Measurements from ENCODE around the gene MALSU1. TPM values are rescaled to one million over a fixed set of nuclear protein-coding genes. Genes with fewer than 3 reads are reported as not detected.

Gene MALSU1
- polyA plus RNA-seq, 1 of the 3 experiments (the other 2 are of a cell fraction): 102 TPM

DNA sequence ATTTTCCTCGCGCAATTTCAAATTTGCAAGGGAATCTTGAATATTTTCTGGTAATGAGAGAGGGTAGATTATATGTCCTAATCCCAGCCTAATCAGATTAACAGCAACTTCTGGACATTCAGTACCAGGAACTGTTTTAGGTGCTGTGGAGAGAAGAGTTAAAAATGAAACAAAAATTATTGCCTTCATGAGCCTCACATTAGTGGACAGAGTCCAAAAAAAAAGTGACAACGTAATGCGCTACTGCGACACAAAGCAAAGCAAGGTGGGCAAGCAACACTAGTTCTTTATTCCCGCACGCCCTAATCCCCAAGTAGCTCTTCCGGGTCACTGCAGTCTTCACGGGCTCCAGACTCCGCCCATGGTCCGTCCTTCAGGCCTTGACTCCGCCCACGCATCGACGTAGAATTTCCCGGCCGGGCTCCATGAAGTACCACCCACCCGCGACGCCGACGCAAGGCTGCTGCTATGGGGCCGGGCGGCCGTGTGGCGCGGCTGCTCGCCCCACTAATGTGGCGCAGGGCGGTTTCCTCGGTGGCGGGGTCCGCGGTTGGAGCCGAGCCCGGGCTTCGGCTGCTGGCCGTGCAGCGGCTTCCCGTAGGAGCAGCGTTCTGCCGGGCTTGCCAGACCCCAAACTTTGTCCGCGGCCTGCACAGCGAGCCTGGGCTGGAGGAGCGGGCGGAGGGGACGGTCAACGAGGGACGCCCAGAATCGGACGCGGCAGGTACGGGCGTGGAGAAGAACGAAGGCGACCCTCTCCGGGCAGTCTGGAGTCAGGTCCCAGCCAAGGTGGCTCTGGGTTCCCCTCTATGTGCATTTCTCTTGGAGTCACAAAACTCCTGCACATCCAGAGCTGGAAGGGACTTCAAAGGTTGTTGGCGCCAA, at the start of gene MALSU1 (continued):
- no peak for TF ChIP-seq RCOR1 (IDR thresholded peaks at IDR 0.05; ENCODE audit: low read length)
- TF ChIP-seq SMC3 (IDR thresholded peaks at IDR 0.05; ENCODE audit: low read depth, low read length): no peak
- TF ChIP-seq, protein P1, sequence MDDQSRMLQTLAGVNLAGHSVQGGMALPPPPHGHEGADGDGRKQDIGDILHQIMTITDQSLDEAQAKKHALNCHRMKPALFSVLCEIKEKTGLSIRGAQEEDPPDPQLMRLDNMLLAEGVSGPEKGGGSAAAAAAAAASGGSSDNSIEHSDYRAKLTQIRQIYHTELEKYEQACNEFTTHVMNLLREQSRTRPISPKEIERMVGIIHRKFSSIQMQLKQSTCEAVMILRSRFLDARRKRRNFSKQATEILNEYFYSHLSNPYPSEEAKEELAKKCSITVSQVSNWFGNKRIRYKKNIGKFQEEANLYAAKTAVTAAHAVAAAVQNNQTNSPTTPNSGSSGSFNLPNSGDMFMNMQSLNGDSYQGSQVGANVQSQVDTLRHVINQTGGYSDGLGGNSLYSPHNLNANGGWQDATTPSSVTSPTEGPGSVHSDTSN (IDR thresholded peaks at IDR 0.05): peak; percentile 61
- peak; percentile 85 for TF ChIP-seq GABPA (IDR thresholded peaks at IDR 0.05; ENCODE audit: low read depth)
- TF ChIP-seq, protein P2, sequence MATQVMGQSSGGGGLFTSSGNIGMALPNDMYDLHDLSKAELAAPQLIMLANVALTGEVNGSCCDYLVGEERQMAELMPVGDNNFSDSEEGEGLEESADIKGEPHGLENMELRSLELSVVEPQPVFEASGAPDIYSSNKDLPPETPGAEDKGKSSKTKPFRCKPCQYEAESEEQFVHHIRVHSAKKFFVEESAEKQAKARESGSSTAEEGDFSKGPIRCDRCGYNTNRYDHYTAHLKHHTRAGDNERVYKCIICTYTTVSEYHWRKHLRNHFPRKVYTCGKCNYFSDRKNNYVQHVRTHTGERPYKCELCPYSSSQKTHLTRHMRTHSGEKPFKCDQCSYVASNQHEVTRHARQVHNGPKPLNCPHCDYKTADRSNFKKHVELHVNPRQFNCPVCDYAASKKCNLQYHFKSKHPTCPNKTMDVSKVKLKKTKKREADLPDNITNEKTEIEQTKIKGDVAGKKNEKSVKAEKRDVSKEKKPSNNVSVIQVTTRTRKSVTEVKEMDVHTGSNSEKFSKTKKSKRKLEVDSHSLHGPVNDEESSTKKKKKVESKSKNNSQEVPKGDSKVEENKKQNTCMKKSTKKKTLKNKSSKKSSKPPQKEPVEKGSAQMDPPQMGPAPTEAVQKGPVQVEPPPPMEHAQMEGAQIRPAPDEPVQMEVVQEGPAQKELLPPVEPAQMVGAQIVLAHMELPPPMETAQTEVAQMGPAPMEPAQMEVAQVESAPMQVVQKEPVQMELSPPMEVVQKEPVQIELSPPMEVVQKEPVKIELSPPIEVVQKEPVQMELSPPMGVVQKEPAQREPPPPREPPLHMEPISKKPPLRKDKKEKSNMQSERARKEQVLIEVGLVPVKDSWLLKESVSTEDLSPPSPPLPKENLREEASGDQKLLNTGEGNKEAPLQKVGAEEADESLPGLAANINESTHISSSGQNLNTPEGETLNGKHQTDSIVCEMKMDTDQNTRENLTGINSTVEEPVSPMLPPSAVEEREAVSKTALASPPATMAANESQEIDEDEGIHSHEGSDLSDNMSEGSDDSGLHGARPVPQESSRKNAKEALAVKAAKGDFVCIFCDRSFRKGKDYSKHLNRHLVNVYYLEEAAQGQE (IDR thresholded peaks at IDR 0.05; ENCODE audit: low read depth, low read length): no peak; the same call in 1 of the 2 replicates
- TF ChIP-seq JUND (IDR thresholded peaks at IDR 0.05): no peak
- TF ChIP-seq TCF12 (IDR thresholded peaks at IDR 0.05): 0 out of 2 replicates have a peak, but pooled peaks have one; percentile 13
- no peak for TF ChIP-seq RFX5 (IDR thresholded peaks at IDR 0.05; ENCODE audit: low read length)
- TF ChIP-seq TEAD4 (IDR thresholded peaks at IDR 0.05; ENCODE audit: borderline replicate concordance, insufficient read depth): no peak

DNA sequence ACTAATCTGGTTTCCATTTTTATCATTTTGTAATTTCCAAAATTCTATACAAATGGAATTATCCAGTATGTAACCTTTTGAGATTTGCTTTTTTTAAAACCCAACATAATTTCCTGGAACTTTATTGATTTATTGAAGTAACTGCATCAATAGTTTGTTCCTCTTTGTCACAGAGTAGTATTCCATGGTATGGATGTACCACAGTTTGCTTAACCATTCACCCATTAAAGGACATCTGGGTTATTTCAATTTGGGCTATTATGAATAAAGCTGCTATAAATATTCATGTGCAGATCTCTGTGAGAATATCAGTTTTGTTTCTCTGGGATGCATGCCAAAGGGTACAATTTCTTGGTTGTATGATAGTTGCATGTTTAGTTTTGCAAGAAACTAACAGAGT, 49.7 kb upstream of the MALSU1 start:
- CTCF ChIA-PET: no interaction called here
- H3K27me3 ChIP-seq (ENCODE audit: insufficient read depth): no peaks in the 10 kb centered on the region
- no peak for TF ChIP-seq RFX5 (IDR thresholded peaks at IDR 0.05; ENCODE audit: low read length)
- no peak for TF ChIP-seq FOXJ3 (CRISPR knock-in tag; IDR thresholded peaks at IDR 0.05)
- TF ChIP-seq, protein P3, sequence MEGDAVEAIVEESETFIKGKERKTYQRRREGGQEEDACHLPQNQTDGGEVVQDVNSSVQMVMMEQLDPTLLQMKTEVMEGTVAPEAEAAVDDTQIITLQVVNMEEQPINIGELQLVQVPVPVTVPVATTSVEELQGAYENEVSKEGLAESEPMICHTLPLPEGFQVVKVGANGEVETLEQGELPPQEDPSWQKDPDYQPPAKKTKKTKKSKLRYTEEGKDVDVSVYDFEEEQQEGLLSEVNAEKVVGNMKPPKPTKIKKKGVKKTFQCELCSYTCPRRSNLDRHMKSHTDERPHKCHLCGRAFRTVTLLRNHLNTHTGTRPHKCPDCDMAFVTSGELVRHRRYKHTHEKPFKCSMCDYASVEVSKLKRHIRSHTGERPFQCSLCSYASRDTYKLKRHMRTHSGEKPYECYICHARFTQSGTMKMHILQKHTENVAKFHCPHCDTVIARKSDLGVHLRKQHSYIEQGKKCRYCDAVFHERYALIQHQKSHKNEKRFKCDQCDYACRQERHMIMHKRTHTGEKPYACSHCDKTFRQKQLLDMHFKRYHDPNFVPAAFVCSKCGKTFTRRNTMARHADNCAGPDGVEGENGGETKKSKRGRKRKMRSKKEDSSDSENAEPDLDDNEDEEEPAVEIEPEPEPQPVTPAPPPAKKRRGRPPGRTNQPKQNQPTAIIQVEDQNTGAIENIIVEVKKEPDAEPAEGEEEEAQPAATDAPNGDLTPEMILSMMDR (IDR thresholded peaks at IDR 0.05): no peak
- TF ChIP-seq FOSL2 (IDR thresholded peaks at IDR 0.05; ENCODE audit: borderline replicate concordance, low read depth): no peak
- no peak for TF ChIP-seq JUND (IDR thresholded peaks at IDR 0.05)
- no peak for TF ChIP-seq RCOR1 (IDR thresholded peaks at IDR 0.05; ENCODE audit: low read length)
- TF ChIP-seq TAF1 (IDR thresholded peaks at IDR 0.05; ENCODE audit: borderline replicate concordance, low read depth, low read length): no peak
- no peak for TF ChIP-seq CHD2 (IDR thresholded peaks at IDR 0.05; ENCODE audit: low read length, partially characterized antibody)
- no peak for TF ChIP-seq SIN3A (IDR thresholded peaks at IDR 0.05; ENCODE audit: borderline replicate concordance, low read depth, low read length)
- no peak for TF ChIP-seq EP300 (IDR thresholded peaks at IDR 0.05; ENCODE audit: borderline replicate concordance in 1 of 2, low read depth in 1 of 2, low read length in 1 of 2)
- TF ChIP-seq SMC3 (IDR thresholded peaks at IDR 0.05; ENCODE audit: low read depth, low read length): no peak
- TF ChIP-seq, protein P4, sequence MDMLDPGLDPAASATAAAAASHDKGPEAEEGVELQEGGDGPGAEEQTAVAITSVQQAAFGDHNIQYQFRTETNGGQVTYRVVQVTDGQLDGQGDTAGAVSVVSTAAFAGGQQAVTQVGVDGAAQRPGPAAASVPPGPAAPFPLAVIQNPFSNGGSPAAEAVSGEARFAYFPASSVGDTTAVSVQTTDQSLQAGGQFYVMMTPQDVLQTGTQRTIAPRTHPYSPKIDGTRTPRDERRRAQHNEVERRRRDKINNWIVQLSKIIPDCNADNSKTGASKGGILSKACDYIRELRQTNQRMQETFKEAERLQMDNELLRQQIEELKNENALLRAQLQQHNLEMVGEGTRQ (IDR thresholded peaks at IDR 0.05; ENCODE audit: borderline replicate concordance, low read depth, low read length): no peak
- TF ChIP-seq POLR2AphosphoS5 (IDR thresholded peaks at IDR 0.05; ENCODE audit: low read depth, low read length): no peak
- TF ChIP-seq FOXM1 (IDR thresholded peaks at IDR 0.05; ENCODE audit: low read depth): no peak
- TF ChIP-seq, protein P5, sequence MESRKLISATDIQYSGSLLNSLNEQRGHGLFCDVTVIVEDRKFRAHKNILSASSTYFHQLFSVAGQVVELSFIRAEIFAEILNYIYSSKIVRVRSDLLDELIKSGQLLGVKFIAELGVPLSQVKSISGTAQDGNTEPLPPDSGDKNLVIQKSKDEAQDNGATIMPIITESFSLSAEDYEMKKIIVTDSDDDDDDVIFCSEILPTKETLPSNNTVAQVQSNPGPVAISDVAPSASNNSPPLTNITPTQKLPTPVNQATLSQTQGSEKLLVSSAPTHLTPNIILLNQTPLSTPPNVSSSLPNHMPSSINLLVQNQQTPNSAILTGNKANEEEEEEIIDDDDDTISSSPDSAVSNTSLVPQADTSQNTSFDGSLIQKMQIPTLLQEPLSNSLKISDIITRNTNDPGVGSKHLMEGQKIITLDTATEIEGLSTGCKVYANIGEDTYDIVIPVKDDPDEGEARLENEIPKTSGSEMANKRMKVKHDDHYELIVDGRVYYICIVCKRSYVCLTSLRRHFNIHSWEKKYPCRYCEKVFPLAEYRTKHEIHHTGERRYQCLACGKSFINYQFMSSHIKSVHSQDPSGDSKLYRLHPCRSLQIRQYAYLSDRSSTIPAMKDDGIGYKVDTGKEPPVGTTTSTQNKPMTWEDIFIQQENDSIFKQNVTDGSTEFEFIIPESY (IDR thresholded peaks at IDR 0.05; ENCODE audit: borderline replicate concordance, low read depth): no peak

More for the DNA sequence above, 49.7 kb upstream of the MALSU1 start:
- no peak for DNase-seq
- Histone ChIP-seq H3K4me1 (ENCODE audit: control insufficient read depth in 1 of 2, insufficient read depth in 2 of 2, low read depth in 1 of 2, low read length in 1 of 2) (peaks cover 6 to 7% of the 10 kb centered on the region in 2 experiments; a peak in 3 of 4 replicates), H3K9ac (no peak overlapping the region), H4K20me1 (ENCODE audit: insufficient read depth) (no peaks in the 10 kb centered on the region), H3K79me2 (ENCODE audit: insufficient read depth) (no peaks in the 10 kb centered on the region), H3K27ac (ENCODE audit: low read depth in 2 of 2, low read length in 1 of 2) (no peak overlapping the region), H3F3A (replicated peaks; ENCODE audit: insufficient read depth) (peaks cover 9% of the 10 kb centered on the region), H2AFZ (ENCODE audit: low read depth) (no peak overlapping the region), H3K9me3 (no peaks in the 10 kb centered on the region), H3K4me2 (no peak overlapping the region), H3K9me2 (no peaks in the 10 kb centered on the region), H3K36me3 (replicated peaks in 1 of 2; ENCODE audit: control insufficient read depth in 1 of 2, insufficient read depth in 2 of 2, low read length in 1 of 2) (peaks cover 0 to 5% of the 10 kb centered on the region in 2 experiments), H3K4me3 (ENCODE audit: low read depth in 2 of 2, low read length in 1 of 2) (no peak overlapping the region)
- POLR2A ChIA-PET: no interaction called here
